HG03135 (cell line): ENCODE data around the gene WDR48.
A peak's percentile ranks its signal among the peaks of the same experiment; 100 is the strongest.

Source experiments
- ATAC-seq: cut with Tn5 transposase; IDR thresholded peaks from one replicate; pipeline ENCODE4 v1.9.1; 2021; ENCODE audit warnings: mild to moderate bottlenecking, moderate library complexity; ENCODE audit not compliant: unreplicated experiment

The WDR48 gene

DNA sequence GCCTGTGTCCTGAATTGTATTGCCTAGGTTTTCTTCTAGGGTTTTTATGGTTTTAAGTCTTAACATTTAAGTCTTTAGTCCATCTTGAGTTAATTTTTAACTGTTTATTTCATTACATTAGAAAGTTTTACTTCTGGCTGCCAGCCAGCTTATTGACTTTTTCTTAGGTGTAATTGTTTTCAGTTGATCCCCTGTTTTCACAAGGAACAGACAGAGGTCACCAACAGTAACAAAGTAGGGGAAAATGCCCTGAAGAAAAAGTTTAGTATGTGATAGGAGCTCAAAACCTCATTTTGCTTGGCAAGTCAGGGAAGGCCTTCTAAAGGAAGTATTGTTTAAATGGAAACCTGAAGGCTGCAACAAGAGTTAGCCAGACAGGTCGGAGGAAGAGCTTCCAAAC is 10.4 kb downstream of the WDR48 start:
- no peak for ATAC-seq

DNA sequence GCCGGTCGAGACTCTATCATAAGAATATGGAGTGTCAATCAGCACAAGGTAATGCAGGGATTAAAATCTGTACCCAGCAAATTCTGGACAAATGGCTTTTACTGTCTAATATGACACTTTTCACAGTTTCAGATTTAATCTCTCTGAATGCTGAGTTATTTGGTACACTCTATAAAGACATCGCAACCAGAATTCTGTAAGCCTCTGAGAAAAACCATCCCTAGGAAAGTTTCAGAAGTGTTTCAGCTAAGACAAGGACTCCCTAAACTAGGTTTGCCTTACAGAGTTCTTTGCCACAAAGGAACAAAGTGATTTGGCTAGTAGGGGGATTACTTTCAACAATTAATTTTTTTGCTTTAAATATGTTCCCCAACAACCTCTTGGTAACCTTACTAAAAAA is 11.3 kb downstream of the WDR48 start:
- ATAC-seq: no peak

DNA sequence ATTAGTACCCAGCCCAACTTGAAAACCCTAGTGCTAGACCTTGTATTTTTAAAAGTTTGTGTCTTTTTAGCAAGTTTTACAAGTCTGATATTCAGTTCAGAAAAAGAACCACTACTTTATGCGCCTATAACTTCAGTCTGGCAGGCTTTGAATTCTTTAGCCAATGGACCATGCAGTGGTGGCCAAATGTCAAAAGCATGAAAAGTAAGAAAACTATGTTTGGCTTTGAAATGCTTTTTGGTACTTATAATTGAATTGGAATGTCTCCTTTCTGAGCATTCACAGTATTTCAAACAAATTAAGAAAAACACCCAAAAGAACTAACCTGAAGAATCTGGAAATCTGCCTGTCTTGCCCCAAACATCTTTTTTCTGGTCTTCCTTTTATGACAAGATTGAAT is 12.8 kb downstream of the WDR48 start:
- ATAC-seq: no peak

DNA sequence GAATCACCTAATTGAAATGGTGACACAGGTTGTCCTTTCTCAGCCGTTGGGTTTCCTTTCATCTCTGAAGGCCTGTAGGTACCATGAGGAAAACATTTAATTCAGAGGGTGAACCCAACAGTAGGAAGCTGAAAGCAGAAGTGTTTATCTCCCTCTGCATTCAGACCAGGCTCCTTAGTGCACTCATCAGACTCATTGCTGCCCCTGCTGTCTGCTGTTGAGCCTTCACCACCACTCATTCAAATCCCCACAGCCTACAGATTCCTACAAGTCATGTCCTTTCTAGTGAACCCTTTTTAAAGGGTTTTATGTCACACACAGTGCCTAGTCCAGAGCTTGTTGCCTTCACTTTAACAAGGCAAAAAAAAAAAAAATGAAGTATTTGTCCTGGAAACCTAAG is 13.4 kb downstream of the WDR48 start:
- peak; percentile 97 for ATAC-seq

DNA sequence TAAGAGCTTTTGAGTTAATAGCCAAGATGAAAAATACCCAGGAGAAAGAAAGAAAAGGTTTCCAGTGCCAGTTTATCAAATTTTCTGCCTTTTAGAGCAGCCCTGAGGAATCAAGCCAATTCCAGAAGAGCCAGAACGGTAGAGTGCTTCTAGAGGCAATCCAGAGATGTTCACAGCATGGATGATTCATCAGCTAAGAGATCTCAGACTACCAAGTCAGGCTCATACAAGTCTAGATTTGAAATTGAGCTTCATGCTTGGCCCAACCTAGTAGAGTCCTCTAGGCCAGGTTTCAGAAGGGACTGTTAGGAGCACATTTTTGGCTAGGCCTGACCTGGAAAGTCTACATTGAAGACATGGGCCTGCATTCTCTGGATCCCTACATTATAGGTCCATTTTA is 15.5 kb downstream of the WDR48 start:
- no peak for ATAC-seq

DNA sequence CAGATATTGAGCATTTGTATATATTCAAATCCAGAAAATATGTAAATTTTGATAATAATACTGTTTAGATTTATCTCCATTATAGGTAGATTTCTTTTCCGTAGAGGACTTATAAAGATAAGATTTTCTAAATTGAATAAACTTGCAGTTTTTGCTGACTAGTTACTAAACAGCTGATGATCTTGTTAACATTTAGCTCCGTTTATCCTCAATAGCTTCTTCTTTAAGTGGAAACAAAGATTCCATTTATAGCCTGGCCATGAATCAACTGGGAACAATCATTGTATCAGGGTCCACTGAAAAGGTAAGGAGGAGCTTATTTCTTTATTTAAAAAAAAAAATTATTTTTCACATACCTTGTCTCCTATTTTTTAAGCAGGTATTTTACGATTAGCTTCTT is 16.7 kb downstream of the WDR48 start:
- ATAC-seq: no peak

DNA sequence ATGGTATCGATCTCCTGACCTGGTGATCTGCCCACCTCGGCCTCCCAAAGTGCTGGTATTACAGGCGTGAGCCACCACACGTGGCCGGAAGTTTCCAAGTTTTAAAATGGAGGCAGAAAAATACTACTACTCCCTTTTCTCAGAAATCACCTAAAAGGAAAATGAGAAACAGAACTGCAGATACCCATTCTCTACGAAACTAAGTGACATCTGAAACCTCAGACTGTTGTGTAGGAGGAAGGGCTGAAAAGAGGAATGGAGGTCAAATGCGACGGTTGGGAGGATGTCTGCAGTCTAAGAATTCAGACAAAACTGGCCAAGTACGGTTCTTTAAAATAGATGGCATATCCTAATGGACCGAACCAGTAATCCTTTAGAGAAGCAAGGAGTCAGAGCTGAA is 24.1 kb downstream of the WDR48 start:
- no peak for ATAC-seq

DNA sequence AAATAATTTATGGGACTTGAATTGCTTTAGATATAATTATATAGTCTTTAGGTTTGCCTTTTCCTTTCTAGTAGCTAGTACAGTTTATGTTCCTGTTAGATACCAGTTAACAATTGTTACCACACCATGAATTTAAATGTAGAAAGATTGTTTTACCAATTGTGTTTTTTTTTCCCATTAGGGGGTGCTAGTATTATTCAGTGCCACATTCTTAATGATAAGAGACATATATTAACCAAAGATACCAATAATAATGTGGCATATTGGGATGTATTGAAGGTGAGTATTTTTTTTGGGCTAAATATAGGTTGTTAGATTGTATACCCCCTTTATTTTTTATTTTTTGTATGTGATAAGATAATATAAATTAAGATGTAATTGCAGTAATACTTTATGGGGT is 27.7 kb downstream of the WDR48 start:
- ATAC-seq: no peak

DNA sequence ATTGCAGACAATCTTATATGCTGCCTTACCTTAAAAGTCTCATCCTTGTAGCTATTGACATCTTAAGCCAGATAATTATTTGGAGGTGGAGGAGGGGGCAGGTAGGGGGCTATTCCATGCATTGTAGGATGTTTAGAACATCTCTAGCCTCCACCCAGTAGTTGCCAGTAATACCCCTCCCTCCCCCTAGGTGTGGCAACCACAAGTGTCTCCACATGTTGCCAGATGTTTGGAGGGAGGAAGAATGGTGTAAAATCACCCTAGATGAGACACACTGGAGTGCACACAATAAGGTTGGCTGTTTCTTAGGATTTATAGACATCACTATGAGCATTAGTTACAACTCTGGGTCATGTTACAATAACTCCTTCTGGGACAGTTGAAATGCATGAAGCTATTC is 28.2 kb downstream of the WDR48 start:
- no peak for ATAC-seq

DNA sequence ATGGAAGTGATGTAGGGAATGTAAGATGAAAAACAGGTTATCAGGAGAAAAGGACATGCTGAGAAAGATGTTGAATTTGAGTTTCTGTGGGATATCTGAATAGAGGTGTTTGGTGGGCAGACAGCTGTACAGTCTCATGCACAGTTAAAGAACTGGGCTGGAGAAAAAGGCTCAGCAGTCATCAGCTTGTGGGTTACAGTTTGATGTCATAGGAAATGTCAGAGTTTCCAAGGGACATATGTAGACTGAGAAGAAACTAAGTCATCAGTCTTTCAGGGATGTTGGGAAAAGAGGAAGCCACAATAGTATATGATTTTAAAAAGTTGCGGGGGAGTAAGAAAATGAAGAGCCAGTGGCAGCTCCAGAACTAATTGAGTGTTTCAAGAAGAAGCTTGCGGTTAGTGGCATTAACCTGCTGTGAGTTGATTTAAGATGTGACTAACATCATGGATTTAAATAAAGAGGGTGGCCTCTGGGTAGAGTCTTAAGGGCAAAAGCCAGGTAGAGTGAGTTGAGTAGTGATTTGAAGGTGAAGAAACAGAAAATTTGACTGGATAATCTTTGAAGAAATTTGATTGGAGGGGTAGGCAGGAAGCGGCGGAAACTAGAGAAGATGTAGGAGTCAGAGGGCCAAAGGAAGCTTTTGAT is 31.0 kb downstream of the WDR48 start:
- ATAC-seq: no peak

DNA sequence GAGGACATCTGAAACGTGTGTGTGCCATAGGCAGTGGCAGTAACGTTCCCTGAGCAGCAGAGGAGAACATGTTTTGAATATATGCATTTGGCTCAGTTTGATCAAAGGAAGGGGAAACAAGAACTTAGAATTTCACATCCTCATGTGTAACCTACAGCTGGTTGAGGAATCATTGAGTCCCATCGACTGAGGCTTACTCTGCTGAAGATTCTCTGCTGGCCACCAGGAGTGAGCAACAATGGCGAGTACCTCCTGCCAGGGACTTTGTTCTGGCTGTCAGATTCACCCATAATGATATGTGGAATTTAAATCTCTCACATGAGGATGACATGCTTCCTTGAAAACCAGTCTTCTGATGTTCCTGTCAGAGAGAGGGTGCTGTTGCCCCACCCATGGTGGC is 34.3 kb downstream of the WDR48 start:
- no peak for ATAC-seq

DNA sequence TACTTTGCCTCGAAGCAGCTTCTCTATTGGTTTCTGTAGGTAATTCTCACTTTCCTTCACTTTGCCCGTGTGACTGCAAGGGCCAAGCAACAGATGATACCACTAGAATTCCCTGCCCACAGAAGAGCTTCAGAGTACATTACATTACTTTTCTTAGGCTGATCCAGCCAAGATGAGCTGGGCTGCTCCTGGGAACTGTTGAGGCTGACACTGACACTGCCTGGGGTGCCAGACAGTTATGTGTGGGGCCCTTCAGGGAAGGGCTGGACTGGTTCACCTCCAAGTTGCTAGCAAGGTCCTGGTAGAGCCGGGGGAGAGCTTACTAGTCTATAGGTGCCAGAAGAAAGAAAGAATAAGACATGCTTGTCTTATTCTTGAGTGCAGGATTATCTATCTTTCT is 36.6 kb downstream of the WDR48 start:
- no peak for ATAC-seq

DNA sequence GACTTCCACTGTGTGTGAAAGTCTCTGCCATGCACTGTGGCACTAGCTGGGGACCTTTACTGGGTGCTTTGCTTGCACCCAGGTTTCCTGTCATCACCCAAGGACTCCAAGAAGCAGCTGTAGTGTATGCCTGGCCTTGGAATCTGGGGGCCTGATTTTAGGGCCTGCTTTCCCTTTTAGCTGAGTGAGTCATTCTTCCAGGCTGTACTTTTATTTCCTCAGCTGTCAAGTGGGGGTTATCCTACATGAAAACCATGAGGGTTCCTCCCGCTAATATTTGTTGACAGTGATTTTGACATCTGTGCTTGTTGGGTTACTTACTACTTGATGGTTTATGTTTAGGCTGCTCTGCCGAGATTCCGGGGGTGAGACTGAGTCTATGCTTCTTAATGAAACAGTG is 37.1 kb downstream of the WDR48 start:
- no peak for ATAC-seq

DNA sequence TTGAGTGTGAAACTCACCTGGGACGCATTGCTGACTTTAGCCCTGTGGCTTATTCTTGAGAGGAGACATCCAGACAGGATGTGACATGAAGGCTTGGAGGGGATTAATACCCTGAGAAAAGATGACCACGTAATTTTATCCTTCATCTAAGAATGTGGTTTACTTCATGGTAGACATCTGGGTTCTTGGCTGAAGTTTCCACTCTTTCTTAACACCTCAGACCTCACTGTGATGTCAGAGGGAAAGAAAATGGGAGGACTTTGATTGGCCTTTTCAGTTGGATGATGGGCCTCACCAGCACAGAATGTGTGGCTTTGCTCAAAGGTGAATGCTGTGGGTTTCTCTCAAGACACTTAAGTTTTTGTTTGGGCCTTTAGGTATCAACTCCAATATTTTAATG is 39.1 kb downstream of the WDR48 start:
- no peak for ATAC-seq

DNA sequence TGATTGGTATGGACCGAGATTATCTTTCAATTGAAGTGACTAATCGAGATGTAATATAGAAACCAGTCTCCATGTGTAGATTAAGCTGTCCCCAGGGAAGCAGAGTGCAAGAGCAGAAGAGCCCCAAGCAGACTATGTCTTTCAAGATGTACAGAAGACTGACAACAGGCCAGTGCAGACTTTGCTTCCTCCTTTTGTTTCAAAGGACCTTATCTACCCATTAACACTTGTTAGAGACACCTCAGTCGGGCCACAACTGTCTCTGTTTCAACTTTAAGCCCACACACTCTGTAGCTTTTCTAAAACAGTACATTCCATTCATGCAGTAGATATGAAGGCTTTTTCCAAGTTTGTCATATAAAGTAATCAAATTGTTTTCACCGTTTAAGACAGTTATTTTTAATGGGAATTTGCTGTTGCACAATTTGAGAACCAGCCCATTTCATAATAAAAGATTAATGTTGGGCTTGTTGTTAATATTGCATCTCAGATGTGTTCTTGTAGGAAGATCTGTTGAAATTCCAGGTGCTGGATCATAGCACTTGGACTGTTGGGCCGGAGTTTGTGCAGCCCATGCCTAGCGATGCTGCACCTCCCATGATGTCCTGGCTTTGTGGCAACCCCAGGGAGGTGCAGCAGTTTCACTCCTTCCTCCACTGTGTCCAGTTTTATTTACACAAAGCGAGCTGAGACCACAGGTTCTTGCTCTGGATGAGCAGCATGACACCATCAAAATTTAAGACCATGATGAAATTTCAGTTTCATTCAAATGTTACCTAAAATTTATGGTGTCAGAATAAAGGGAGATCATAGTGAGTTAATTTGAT is 43.2 kb downstream of the WDR48 start:
- no peak for ATAC-seq

DNA sequence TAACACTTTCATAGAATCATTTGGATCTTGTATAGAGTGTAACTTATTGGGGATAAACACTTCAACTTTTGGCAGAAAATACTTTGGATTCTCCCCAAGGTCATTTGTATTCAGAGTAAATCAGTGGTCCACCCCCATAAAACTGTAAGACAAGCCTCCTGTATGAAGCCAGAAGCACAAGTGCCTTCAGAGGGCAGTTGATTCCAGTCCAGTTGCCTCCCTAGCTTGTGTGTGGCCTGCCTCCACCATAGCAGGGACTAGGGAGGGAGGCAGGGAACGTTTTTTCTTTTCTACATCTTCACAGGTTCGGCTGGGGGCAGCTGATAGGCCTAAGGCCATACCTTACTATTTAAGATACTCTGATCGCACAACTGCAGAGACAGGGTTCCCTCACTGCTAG is 44.0 kb downstream of the WDR48 start:
- ATAC-seq: no peak

DNA sequence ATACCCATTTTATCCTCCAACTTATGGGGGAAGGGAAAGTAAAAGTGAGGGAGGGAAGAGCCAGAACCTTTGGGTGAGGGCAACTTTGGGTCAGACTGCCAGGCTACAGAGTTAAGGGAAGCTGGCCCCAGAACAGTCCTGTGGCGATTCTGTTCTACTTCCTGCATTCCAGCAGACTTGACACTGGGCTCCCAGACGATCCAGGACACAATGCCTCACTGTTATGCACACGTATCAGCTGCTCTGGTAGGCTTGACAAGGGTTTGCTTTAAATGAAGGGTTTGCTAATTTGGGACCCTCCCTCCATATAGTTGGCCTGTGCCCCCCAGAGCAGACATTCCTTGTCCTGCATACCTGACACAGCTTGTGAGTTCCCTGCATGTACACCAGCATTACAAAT is 45.0 kb downstream of the WDR48 start:
- no peak for ATAC-seq

DNA sequence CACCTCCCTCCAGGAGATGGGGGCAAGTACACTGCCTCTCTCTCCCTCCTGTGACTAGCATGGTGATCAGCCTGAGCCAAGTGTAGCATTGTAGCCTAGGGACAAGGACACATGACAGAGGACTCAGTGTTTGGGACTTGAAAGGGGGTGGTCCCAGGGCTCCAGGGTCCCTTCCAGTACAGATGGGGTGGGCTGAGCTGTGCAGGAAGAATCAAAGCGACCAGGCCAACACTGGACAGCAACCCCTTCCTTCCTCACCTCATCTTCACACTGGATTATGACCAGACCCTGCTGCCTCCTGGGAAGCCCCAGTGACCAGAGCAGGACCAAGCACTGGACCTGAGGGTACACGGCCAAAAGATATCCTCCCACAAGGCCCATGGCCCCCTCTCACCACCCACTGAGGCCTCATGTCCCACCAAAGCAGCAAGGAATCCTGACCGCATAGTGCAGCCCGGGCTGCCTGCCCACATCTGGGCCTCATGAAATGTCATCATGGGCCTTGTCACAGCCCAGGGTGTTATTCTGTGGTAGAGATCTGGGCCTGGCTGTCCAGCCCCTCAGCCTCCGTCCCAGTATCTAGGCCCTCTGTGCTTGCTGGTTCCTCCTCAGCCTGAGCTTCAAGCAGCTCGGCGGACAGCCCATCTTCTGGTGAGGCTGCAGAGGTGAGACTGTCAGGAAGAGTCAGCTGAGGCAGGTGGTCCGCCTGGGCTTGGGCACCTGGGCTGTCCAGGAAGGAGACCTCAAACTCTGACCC is 46.1 kb downstream of the WDR48 start:
- ATAC-seq: no peak

DNA sequence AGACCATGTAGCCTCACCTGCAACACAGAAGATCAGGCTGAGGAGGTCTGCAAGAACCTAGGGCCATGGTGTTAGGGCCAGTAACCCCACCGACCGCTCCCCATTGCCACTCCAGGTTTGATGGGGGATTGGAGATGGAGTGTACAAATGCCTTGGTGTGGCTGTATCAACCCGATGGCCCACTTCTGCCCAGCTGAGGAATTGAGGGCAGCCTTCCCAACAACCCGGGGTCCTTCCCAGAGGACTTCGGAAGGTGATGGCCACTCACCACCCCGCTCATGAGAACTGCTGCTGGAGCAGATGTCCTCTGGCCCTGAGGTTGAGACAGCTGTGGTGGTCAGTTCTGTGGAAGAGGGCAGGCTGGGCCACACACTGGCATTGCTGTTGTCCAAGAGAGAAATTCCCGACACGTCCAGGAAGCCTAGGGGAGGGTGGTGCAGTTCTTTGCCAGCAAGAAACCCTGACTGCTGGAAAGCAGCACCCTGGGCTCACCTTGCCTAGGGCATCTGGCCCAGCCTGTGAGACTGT is 46.7 kb downstream of the WDR48 start:
- ATAC-seq: no peak

DNA sequence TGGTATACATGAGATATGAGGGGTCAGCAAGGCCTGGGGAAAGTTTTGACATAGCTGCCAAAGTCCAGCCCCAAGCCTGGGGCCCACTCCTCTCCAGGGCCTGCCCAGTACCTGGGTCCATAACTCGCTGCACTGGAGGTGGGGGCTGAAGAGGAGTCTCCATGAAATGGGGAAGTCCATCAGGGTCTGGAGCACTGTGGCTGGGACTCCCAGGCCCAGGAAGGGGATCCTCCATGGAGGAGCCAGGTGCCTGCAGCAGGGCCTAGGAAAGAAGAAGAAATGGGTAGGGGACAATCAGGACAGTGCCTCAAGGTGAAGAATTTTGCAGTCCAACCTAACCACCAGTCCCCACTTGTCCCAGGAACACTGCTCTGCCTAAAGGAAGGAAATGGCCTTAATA is 47.4 kb downstream of the WDR48 start:
- no peak for ATAC-seq

DNA sequence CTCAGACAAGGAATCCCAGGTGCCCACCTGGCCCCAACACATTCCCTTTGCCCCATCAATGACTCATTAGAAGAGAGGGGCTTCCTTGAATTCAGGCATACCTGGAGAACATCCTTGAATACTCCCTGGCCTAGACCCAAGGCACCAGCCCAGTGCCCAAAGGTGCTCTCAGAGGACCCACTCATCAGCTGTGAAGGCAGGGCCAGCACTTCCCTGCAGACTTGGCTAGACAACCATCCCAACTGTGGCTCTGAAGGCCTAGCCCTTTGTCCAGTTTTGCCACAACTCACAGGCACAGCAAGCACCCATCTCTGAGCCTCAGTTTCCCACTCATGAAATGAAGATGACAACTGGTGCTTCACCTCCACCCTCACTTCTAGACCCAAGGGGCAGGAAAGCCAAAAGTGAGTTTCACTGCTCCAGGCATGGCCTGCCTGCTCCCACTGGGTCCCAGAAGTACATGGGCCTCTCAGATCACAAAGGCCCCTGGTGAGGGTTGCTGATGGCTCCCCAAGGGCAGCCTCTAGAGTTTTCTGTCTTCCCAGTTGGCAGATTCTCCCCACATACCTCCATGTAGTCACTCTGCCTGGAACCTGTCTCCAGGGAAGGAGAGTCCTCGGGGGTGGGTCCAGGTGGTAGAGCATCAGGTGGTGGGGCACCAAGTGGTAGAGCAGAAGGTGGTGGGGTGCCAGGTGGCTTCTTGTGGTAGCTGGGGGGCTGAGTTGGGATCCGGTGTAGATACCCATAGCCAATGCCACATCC is 48.1 kb downstream of the WDR48 start:
- ATAC-seq: no peak
